GM12891 (cell line): ENCODE results near the gene ZC3H12A.

Source experiments
- POLR2AphosphoS5 ChIP-seq: IDR thresholded peaks from 2 replicates; pipeline ENCODE4 v1.6.1; 2011; ENCODE audit warnings: low read depth, low read length, control low read depth
- SPI1 ChIP-seq: IDR thresholded peaks from 2 replicates; pipeline ENCODE4 v1.6.1; 2011; ENCODE audit warnings: low read depth, low read length, control low read depth

DNA sequence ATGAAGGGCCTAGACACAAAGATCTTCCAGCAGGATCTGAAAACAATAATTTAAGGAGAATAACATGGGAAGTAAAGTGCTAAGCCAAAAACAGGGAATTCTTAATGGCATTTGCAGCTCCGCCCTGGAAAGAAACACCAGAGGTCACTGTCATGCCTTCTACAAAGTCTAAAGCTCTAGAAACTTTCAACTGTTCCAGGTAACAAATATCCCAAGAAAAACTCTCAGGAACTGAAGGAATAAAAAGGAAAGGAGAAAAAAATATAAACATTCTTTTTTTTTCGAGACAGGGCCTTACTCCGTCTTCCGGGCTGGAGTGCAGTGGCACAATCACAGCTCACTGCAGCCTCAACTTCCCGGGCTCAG is 13.2 kb downstream of the ZC3H12A start:
- TF ChIP-seq POLR2AphosphoS5 (no peak), SPI1 (no peak)
